ENCODE measurements around the gene LENEP. TPM values are rescaled to one million over a fixed set of nuclear protein-coding genes. Genes with fewer than 3 reads are reported as not detected.
A peak's percentile ranks its signal among the peaks of the same experiment; 100 is the strongest.

LENEP gene
- total and polyA plus RNA-seq, 2 of the 8 experiments (the other 6 are each of a cell fraction or from before 2014, with no cell fraction given): 1.3 TPM; not detected in 1

GRCh38 chr1:155017041-155017945 lies 23.9 kb downstream of the LENEP start:
- peak overlapping the region; percentile 4 to 59; a peak in 3 of 4 replicates for H3K4me2 ChIP-seq (ENCODE audit: insufficient read depth in 1 of 2, low read depth in 2 of 2, low read length in 2 of 2)
- H3K4ac ChIP-seq (replicated peaks; ENCODE audit: insufficient read length, low read depth, low read length): peak overlapping the region; percentile 58
- peak overlapping the region in 2 of 4 experiments; percentile 38 to 41; a peak in 3 of 7 replicates for H3K9ac ChIP-seq (replicated peaks in 1 of 4; ENCODE audit: extremely low read depth in 1 of 4, low read depth in 3 of 4, low read length in 3 of 4)
- no peak overlapping the region for H2AK5ac ChIP-seq (ENCODE audit: low read depth, low read length)
- no peak for FAIRE-seq
- H2AFZ ChIP-seq (ENCODE audit: low read length): no peak overlapping the region
- ChIA-PET CTCF (ENCODE audit: partially characterized antibody) (interaction anchor here (0.6 to 18.6 kb wide), 25 partner anchors 8 to 210 kb away, joined by 3 to 354 read pairs (median 4); partner anchors contain the start of genes ADAM15, DCST1, DCST2 and EFNA4), POLR2A (ENCODE audit: partially characterized antibody) (interaction anchor here (0.6 to 14.8 kb wide), 15 partner anchors 12 to 180 kb away, joined by 3 to 128 read pairs (median 5); partner anchors contain the start of genes ADAM15, CKS1B, DCST1 and DCST2)
- H2BK12ac ChIP-seq (ENCODE audit: low read depth, low read length): peak overlapping the region; percentile 68
- peak; percentile 89 to 92 for DNase-seq (ENCODE audit: low read depth in 1 of 2, low spot score in 2 of 2)
- H3K27ac ChIP-seq (ENCODE audit: low read depth, low read length): peak overlapping the region; percentile 71; the same call in 1 of the 2 replicates
- no peaks in the 10 kb centered on the region for H3K23me2 ChIP-seq (ENCODE audit: low read depth, low read length)
- H3K23ac ChIP-seq (ENCODE audit: insufficient read length): no peak overlapping the region
- H3K4me3 ChIP-seq (ENCODE audit: extremely low read depth in 1 of 4, insufficient read depth in 2 of 4, low read depth in 3 of 4, low read length in 4 of 4): peak overlapping the region; percentile 21 to 60 (median 39); a peak in 7 of 8 replicates
- H3K4me1 ChIP-seq (replicated peaks in 1 of 4; ENCODE audit: control insufficient read depth in 3 of 4, insufficient read depth in 4 of 4, low read length in 3 of 4): peaks cover 8 to 23% (median 16%) of the 10 kb centered on the region in 4 experiments
- H3K14ac ChIP-seq (ENCODE audit: insufficient read length): no peak overlapping the region
- WGBS, 2 experiments (ENCODE audit: extremely low coverage in 1 of 2, insufficient coverage in 1 of 2, insufficient read length in 1 of 2, insufficient replicate concordance in 2 of 2, low coverage in 1 of 2, low lambda C conversion rate in 2 of 2, missing lambda C conversion rate in 1 of 2): 6% methylated on average over 18 of the region's 49 CpGs; no CpG with 5 or more reads in 1 of the 2 experiments
- H3K56ac ChIP-seq (replicated peaks; ENCODE audit: insufficient read length, low read depth, low read length): no peak overlapping the region
- peaks cover 3% of the 10 kb centered on the region; the same call in 1 of the 2 replicates for H3K79me1 ChIP-seq (ENCODE audit: low read depth, low read length)
- no peak overlapping the region for H4K91ac ChIP-seq (replicated peaks; ENCODE audit: insufficient read length, low read length)
- peak overlapping the region; percentile 45; the same call in 1 of the 2 replicates for H4K8ac ChIP-seq (ENCODE audit: extremely low read depth, insufficient read depth, low read length)
- no peaks in the 10 kb centered on the region for H3K9me3 ChIP-seq (ENCODE audit: insufficient read depth in 2 of 2, low read depth in 1 of 2, low read length in 1 of 2)
- H2BK20ac ChIP-seq (ENCODE audit: low read length): 0 out of 2 replicates have a peak overlapping the region, but pooled peaks have one; percentile 80
- peak overlapping the region; percentile 10 for H4K5ac ChIP-seq (ENCODE audit: insufficient read length, low read depth, low read length)
- H2BK120ac ChIP-seq (replicated peaks; ENCODE audit: low read depth, low read length): no peak overlapping the region
- H4K20me1 ChIP-seq (replicated peaks in 1 of 2; ENCODE audit: control insufficient read depth in 1 of 2, insufficient read depth in 2 of 2, low read length in 2 of 2): no peaks in the 10 kb centered on the region
- H2BK15ac ChIP-seq (ENCODE audit: low read length): no peak overlapping the region; the same call in 1 of the 2 replicates
- H2BK5ac ChIP-seq (ENCODE audit: low read depth, low read length): peak overlapping the region; percentile 85; the same call in 1 of the 2 replicates
- peaks cover 0 to 9% of the 10 kb centered on the region in 2 experiments; a peak in 2 of 4 replicates for H3K79me2 ChIP-seq (ENCODE audit: control insufficient read depth in 1 of 2, insufficient read depth in 2 of 2, low read length in 2 of 2)
- H3K27me3 ChIP-seq (replicated peaks in 1 of 4; ENCODE audit: control insufficient read depth in 3 of 4, extremely low read depth in 1 of 4, insufficient read depth in 3 of 4, low read length in 3 of 4): peaks cover 0 to 2% (median 0%) of the 10 kb centered on the region in 4 experiments; a peak in 1 of 7 replicates
- H3K36me3 ChIP-seq (ENCODE audit: control insufficient read depth in 2 of 4, insufficient read depth in 4 of 4, low read length in 3 of 4): peaks cover 0 to 29% (median 13%) of the 10 kb centered on the region in 4 experiments; a peak in 4 of 8 replicates
- H3K18ac ChIP-seq (ENCODE audit: extremely low read depth, low read length): peak overlapping the region; percentile 83
- TF ChIP-seq CHD1 (IDR thresholded peaks at IDR 0.05; ENCODE audit: low read depth, low read length) (no peak), KDM1A (IDR thresholded peaks at IDR 0.05; ENCODE audit: borderline replicate concordance, low read length) (no peak), CTBP2 (IDR thresholded peaks at IDR 0.05; ENCODE audit: borderline replicate concordance, insufficient read depth, insufficient read length, low read length) (peak; percentile 70), ATF2 (IDR thresholded peaks at IDR 0.05; ENCODE audit: low read length) (no peak), SRF (IDR thresholded peaks at IDR 0.05; ENCODE audit: low read depth, low read length) (no peak), BCL11A (IDR thresholded peaks at IDR 0.05; ENCODE audit: low read depth in 2 of 2, low read length in 2 of 2) (no peak), SAP30 (IDR thresholded peaks at IDR 0.05; ENCODE audit: insufficient read depth, insufficient replicate concordance, low read length) (no peak), CEBPB (IDR thresholded peaks at IDR 0.05; ENCODE audit: low read depth, low read length) (no peak)
